T-helper 1 cell treated with Interleukin-12 subunit alpha and Interleukin-12 subunit beta and Interleukin-4 antibody, amounts not matched to agents 30 μg/mL and 1 μg/mL, for 36 hours (primary cell): ENCODE measurements around the gene HSPA12B.

Experiments used
- H3K27ac Mint-ChIP-seq: one replicate; pipeline ENCODE4 v1.8.0; 2021; ENCODE audit warnings: mild to moderate bottlenecking, mixed read lengths
- H3K27me3 Mint-ChIP-seq: one replicate; pipeline ENCODE4 v1.8.0; 2021; ENCODE audit warnings: low read depth, mixed read lengths
- H3K36me3 Mint-ChIP-seq: one replicate; pipeline ENCODE4 v1.8.0; 2021; ENCODE audit warnings: low read depth, mixed read lengths
- H3K4me1 Mint-ChIP-seq: one replicate; pipeline ENCODE4 v1.8.0; 2021; ENCODE audit warnings: low read depth, mixed read lengths
- H3K4me3 Mint-ChIP-seq: one replicate; pipeline ENCODE4 v1.8.0; 2021; ENCODE audit warnings: mild to moderate bottlenecking, moderate library complexity, mixed read lengths
- H3K9me3 Mint-ChIP-seq: one replicate; pipeline ENCODE4 v1.8.0; 2021; ENCODE audit warnings: mixed read lengths

The HSPA12B gene

GRCh38 chr20:3730803-3731672, 1.4 kb upstream of the HSPA12B start:
- Mint-ChIP-seq H3K27ac (no peak overlapping the region), H3K36me3 (no peaks in the 10 kb centered on the region), H3K27me3 (peaks cover 64% of the 10 kb centered on the region), H3K4me1 (peaks cover 4% of the 10 kb centered on the region), H3K9me3 (no peaks in the 10 kb centered on the region), H3K4me3 (no peak overlapping the region)

- peaks cover 66% of the 10 kb centered on the region for H3K27me3 Mint-ChIP-seq
- peaks cover 4% of the 10 kb centered on the region for H3K4me1 Mint-ChIP-seq
- no peaks in the 10 kb centered on the region for H3K36me3 Mint-ChIP-seq
- no peak overlapping the region for H3K4me3 Mint-ChIP-seq
- H3K27ac Mint-ChIP-seq = no peak overlapping the region
- H3K9me3 Mint-ChIP-seq = no peaks in the 10 kb centered on the region
Observed at GRCh38 chr20:3731944-3732326, 550 bp upstream of the HSPA12B start.

- Mint-ChIP-seq H3K27ac (no peak overlapping the region), H3K27me3 (peaks cover 61% of the 10 kb centered on the region), H3K4me3 (no peak overlapping the region), H3K4me1 (peaks cover 4% of the 10 kb centered on the region), H3K9me3 (no peaks in the 10 kb centered on the region), H3K36me3 (no peaks in the 10 kb centered on the region)
Observed at GRCh38 chr20:3733119-3733995, 872 bp downstream of the HSPA12B start.

- peaks cover 58% of the 10 kb centered on the region for H3K27me3 Mint-ChIP-seq
Observed at GRCh38 chr20:3734111-3734843, 1.8 kb downstream of the HSPA12B start.

GRCh38 chr20:3735768-3736167, 3.3 kb downstream of the HSPA12B start:
- no peaks in the 10 kb centered on the region for H3K9me3 Mint-ChIP-seq
- H3K36me3 Mint-ChIP-seq = no peaks in the 10 kb centered on the region
- H3K27ac Mint-ChIP-seq = no peak overlapping the region
- H3K4me1 Mint-ChIP-seq = no peaks in the 10 kb centered on the region
- H3K4me3 Mint-ChIP-seq = no peak overlapping the region
- peaks cover 51% of the 10 kb centered on the region for H3K27me3 Mint-ChIP-seq

More at GRCh38 chr20:3734111-3734843, 1.8 kb downstream of the HSPA12B start:
- Mint-ChIP-seq H3K4me3 (no peak overlapping the region), H3K9me3 (no peaks in the 10 kb centered on the region), H3K36me3 (no peaks in the 10 kb centered on the region), H3K27ac (no peak overlapping the region), H3K4me1 (peaks cover 4% of the 10 kb centered on the region)

- peaks cover 32% of the 10 kb centered on the region for H3K27me3 Mint-ChIP-seq
- H3K4me3 Mint-ChIP-seq = no peak overlapping the region
- no peak overlapping the region for H3K27ac Mint-ChIP-seq
- H3K4me1 Mint-ChIP-seq = no peaks in the 10 kb centered on the region
- no peaks in the 10 kb centered on the region for H3K36me3 Mint-ChIP-seq
- no peaks in the 10 kb centered on the region for H3K9me3 Mint-ChIP-seq
Observed at GRCh38 chr20:3738111-3739053, 5.9 kb downstream of the HSPA12B start.

GRCh38 chr20:3739054-3739925, 6.8 kb downstream of the HSPA12B start:
- H3K4me1 Mint-ChIP-seq = no peaks in the 10 kb centered on the region

GRCh38 chr20:3739926-3740451, 7.5 kb downstream of the HSPA12B start:
- H3K4me3 Mint-ChIP-seq = no peak overlapping the region
- H3K27me3 Mint-ChIP-seq = peaks cover 27% of the 10 kb centered on the region
- no peak overlapping the region for H3K27ac Mint-ChIP-seq
- no peaks in the 10 kb centered on the region for H3K9me3 Mint-ChIP-seq
- no peaks in the 10 kb centered on the region for H3K36me3 Mint-ChIP-seq
- H3K4me1 Mint-ChIP-seq = peaks cover 5% of the 10 kb centered on the region

More at GRCh38 chr20:3739054-3739925, 6.8 kb downstream of the HSPA12B start:
- peaks cover 25% of the 10 kb centered on the region for H3K27me3 Mint-ChIP-seq
- H3K36me3 Mint-ChIP-seq = no peaks in the 10 kb centered on the region
- H3K4me3 Mint-ChIP-seq = no peak overlapping the region
- H3K27ac Mint-ChIP-seq = no peak overlapping the region
- no peaks in the 10 kb centered on the region for H3K9me3 Mint-ChIP-seq

- Mint-ChIP-seq H3K4me1 (peaks cover 7% of the 10 kb centered on the region), H3K27me3 (peaks cover 22% of the 10 kb centered on the region), H3K36me3 (no peaks in the 10 kb centered on the region), H3K9me3 (no peaks in the 10 kb centered on the region), H3K27ac (no peak overlapping the region), H3K4me3 (no peak overlapping the region)
Observed at GRCh38 chr20:3740615-3741301, 8.3 kb downstream of the HSPA12B start.

GRCh38 chr20:3741836-3742458, 9.5 kb downstream of the HSPA12B start:
- Mint-ChIP-seq H3K27me3 (peaks cover 16% of the 10 kb centered on the region), H3K9me3 (no peaks in the 10 kb centered on the region), H3K4me1 (peaks cover 7% of the 10 kb centered on the region), H3K36me3 (no peaks in the 10 kb centered on the region), H3K4me3 (no peak overlapping the region), H3K27ac (no peak overlapping the region)

GRCh38 chr20:3743251-3743650, 10.8 kb downstream of the HSPA12B start:
- Mint-ChIP-seq H3K36me3 (no peaks in the 10 kb centered on the region), H3K4me1 (peaks cover 7% of the 10 kb centered on the region), H3K9me3 (no peaks in the 10 kb centered on the region), H3K27ac (no peak overlapping the region), H3K27me3 (peaks cover 9% of the 10 kb centered on the region), H3K4me3 (no peak overlapping the region)

GRCh38 chr20:3744037-3744436, 11.6 kb downstream of the HSPA12B start:
- Mint-ChIP-seq H3K36me3 (no peaks in the 10 kb centered on the region), H3K27me3 (peaks cover 8% of the 10 kb centered on the region), H3K27ac (no peak overlapping the region), H3K4me3 (no peak overlapping the region), H3K4me1 (peaks cover 7% of the 10 kb centered on the region), H3K9me3 (no peaks in the 10 kb centered on the region)
